Measurements from ENCODE around the gene EML2.
A peak's percentile ranks its signal among the peaks of the same experiment; 100 is the strongest.

DNA sequence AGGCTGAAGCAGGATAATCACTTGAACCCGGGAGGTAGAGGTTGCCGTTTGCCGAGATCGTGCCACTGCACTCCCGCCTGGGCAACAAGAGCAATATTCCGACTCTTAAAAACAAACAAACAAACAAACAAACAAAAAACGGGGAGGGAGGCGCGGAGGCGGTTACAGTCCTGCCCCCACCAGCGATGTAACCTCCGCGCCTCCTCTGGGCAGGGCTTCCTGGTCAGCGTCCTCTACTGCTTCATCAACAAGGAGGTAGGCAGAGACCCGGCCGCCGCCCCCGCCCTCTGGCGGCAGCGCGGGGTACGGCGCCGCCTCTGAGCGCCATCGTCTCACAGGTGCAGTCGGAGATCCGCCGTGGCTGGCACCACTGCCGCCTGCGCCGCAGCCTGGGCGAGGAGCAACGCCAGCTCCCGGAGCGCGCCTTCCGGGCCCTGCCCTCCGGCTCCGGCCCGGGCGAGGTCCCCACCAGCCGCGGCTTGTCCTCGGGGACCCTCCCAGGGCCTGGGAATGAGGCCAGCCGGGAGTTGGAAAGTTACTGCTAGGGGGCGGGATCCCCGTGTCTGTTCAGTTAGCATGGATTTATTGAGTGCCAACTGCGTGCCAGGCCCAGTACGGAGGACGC, 42.3 kb upstream of the EML2 start:
- TF ChIP-seq, protein P1, sequence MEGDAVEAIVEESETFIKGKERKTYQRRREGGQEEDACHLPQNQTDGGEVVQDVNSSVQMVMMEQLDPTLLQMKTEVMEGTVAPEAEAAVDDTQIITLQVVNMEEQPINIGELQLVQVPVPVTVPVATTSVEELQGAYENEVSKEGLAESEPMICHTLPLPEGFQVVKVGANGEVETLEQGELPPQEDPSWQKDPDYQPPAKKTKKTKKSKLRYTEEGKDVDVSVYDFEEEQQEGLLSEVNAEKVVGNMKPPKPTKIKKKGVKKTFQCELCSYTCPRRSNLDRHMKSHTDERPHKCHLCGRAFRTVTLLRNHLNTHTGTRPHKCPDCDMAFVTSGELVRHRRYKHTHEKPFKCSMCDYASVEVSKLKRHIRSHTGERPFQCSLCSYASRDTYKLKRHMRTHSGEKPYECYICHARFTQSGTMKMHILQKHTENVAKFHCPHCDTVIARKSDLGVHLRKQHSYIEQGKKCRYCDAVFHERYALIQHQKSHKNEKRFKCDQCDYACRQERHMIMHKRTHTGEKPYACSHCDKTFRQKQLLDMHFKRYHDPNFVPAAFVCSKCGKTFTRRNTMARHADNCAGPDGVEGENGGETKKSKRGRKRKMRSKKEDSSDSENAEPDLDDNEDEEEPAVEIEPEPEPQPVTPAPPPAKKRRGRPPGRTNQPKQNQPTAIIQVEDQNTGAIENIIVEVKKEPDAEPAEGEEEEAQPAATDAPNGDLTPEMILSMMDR (IDR thresholded peaks at IDR 0.05), result peak; percentile 90 to 99 (median 98)
- peak; percentile 75 for TF ChIP-seq POLR2AphosphoS5 (IDR thresholded peaks at IDR 0.05)
